ENCODE results near the gene ALDH1B1. TPM values are rescaled to one million over a fixed set of nuclear protein-coding genes. Genes with fewer than 3 reads are reported as not detected.

ALDH1B1 gene
- total and polyA plus RNA-seq, 7 donors = 19.2 to 162 (median 44.1) TPM

DNA sequence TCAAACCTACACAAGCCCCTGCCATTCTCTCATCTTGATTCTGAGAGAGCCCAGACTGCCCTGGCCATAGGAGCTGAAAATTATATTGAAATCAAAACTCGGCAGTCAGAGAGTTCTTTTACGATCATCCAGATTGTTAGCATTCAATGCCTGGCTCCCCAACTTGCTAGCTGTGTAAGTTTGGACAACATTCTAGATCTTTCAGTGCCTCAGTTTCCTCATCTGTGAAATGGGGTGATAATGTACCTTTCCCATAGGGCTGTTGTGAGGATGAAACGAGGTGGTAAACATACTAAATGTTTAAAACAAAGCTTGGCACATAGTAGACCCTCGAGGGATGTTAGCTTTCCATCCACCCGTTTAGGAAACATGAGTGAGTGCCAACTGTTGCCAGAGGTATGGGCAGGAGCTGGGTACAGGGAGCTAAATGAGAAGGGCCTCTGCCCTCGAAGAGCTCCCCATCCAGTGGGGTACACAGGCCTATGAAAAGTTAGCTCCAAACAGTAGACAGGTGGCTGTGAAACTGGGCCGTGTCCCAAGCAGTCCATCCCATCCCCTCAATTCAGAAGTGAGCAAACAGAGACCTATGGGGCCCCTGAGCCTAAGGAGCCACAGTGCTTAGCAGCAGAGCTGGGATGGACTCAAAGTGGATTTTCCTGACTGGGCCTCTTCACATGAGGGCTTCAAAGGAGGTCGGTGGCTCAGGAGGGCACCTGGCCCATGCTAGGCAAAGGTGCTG is 49.0 kb downstream of the ALDH1B1 start:
- DNase-seq = no peak
- WGBS, 2 donors = 80 to 87% methylated on average over 8 of the region's 8 CpGs
- intact Hi-C loops (cut with DNase I) = no loop called here

DNA sequence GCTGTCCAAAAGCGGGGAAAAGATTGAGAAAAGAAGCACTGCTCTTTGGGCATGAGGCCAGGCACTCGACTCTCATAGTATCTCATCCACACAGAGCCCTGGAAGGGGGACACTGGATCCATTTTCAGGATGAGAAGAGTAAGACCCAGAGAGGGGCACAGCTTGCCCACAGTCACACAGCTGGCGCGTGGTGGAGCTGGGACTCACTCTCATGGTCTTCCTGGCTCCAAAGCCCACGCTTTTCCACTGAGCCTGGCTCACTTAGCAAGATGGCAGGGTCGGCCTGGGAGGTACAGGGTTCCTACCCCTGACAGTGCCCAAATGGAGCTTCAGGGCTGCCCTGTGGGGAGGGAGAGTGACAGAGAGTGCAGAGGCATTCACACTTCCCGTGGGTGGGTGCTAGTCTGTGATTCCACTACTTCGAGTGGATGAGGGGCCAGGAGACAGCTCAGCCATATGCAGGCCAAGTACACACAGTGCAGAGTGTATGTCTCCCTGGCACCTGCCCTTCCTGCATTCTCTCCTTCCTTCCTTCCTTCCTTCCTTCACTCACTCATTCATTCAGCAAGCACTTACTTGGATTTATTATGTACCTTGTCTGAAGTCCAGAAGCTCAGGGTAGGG is 50.1 kb downstream of the ALDH1B1 start:
- TF ChIP-seq POLR2A (IDR thresholded peaks at IDR 0.05) (no peak), EP300 (IDR thresholded peaks at IDR 0.05) (no peak), POLR2AphosphoS5 (IDR thresholded peaks at IDR 0.05) (no peak)
- TF ChIP-seq, protein P1, sequence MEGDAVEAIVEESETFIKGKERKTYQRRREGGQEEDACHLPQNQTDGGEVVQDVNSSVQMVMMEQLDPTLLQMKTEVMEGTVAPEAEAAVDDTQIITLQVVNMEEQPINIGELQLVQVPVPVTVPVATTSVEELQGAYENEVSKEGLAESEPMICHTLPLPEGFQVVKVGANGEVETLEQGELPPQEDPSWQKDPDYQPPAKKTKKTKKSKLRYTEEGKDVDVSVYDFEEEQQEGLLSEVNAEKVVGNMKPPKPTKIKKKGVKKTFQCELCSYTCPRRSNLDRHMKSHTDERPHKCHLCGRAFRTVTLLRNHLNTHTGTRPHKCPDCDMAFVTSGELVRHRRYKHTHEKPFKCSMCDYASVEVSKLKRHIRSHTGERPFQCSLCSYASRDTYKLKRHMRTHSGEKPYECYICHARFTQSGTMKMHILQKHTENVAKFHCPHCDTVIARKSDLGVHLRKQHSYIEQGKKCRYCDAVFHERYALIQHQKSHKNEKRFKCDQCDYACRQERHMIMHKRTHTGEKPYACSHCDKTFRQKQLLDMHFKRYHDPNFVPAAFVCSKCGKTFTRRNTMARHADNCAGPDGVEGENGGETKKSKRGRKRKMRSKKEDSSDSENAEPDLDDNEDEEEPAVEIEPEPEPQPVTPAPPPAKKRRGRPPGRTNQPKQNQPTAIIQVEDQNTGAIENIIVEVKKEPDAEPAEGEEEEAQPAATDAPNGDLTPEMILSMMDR (IDR thresholded peaks at IDR 0.05) = no peak
- Histone ChIP-seq H3K36me3 (no peaks in the 10 kb centered on the region), H3K27ac (no peak overlapping the region), H3K27me3 (no peaks in the 10 kb centered on the region), H3K9me3 (no peaks in the 10 kb centered on the region), H3K4me3 (no peak overlapping the region), H3K4me1 (no peaks in the 10 kb centered on the region)
- intact Hi-C loops (cut with DNase I) = no loop called here
- WGBS, 2 donors = 73 to 74% methylated on average over 8 of the region's 8 CpGs
- no peak for DNase-seq

More for the DNA sequence above, 49.0 kb downstream of the ALDH1B1 start:
- Histone ChIP-seq H3K27me3 (no peaks in the 10 kb centered on the region), H3K36me3 (no peaks in the 10 kb centered on the region), H3K4me1 (no peaks in the 10 kb centered on the region), H3K4me3 (no peak overlapping the region), H3K27ac (no peak overlapping the region), H3K9me3 (no peaks in the 10 kb centered on the region)
- TF ChIP-seq, protein P1 (IDR thresholded peaks at IDR 0.05) = no peak

DNA sequence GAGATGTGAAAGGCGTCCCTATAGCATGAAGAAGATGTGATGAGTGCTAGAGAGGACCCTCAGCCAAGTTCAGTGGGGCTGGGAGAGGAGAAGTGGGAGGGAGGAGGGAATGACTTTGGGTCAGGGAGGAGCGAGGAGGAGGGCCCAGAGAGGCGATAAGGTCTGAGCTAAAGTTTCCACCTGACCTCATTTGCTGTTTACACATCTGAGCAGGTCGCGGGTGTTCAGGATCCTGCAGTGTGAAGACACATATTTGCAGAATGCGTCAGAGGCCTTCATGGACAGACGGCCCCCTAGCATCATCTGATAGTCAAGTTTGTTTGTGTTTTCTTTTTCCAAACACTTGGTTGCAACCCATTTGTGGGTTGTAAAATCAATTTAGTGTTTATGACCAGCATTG is 50.7 kb downstream of the ALDH1B1 start:
- no peaks in the 10 kb centered on the region for H3K9me3 ChIP-seq
- H3K36me3 ChIP-seq = no peaks in the 10 kb centered on the region
- WGBS, 2 donors = 56 to 73% methylated on average over 7 of the region's 7 CpGs
- DNase-seq = no peak
- no peak overlapping the region for H3K4me3 ChIP-seq
- TF ChIP-seq POLR2AphosphoS5 (IDR thresholded peaks at IDR 0.05) (no peak), POLR2A (IDR thresholded peaks at IDR 0.05) (no peak), EP300 (IDR thresholded peaks at IDR 0.05) (no peak)
- TF ChIP-seq, protein P1 (IDR thresholded peaks at IDR 0.05) = no peak
- H3K4me1 ChIP-seq = no peaks in the 10 kb centered on the region
- H3K27me3 ChIP-seq = no peaks in the 10 kb centered on the region
- intact Hi-C loops (cut with DNase I) = no loop called here
- no peak overlapping the region for H3K27ac ChIP-seq

DNA sequence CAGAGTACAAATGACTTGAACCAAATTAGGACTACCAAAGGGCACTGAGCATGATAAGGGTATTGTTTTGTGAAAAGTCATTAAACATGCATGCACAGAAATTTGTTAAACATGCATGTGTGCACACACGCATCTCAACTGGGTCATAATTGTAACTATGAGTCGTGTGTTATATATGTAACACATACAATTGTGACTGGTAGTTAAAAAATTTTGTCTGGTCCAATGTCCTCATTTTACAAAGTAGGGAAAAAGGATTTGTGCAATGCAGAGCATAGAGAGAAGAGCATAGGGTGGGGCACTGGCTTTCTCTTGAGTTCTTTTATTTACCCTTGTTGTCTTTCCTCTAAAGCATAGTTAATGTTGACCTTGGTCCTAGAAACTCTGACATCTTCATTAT is 51.1 kb downstream of the ALDH1B1 start:
- TF ChIP-seq POLR2A (IDR thresholded peaks at IDR 0.05) (no peak), EP300 (IDR thresholded peaks at IDR 0.05) (no peak), POLR2AphosphoS5 (IDR thresholded peaks at IDR 0.05) (no peak)
- TF ChIP-seq, protein P1 (IDR thresholded peaks at IDR 0.05) = no peak
- intact Hi-C loops (cut with DNase I) = no loop called here
- H3K27me3 ChIP-seq = no peaks in the 10 kb centered on the region

More for the DNA sequence above, 51.1 kb downstream of the ALDH1B1 start:
- Histone ChIP-seq H3K9me3 (no peaks in the 10 kb centered on the region), H3K4me3 (no peak overlapping the region), H3K36me3 (no peaks in the 10 kb centered on the region), H3K4me1 (no peaks in the 10 kb centered on the region), H3K27ac (no peak overlapping the region)
- 31 to 65% methylated on average over 2 of the region's 2 CpGs for WGBS, 2 donors
- no peak for DNase-seq

All from sigmoid colon (tissue), 7 donors.